Cortex of kidney (tissue), 1 donor: ENCODE results near the gene MED12.

ENCODE experiments used
- DNase-seq: peaks from one replicate; lab custom pipeline; 2025; lab: John Stamatoyannopoulos, UW

Gene MED12

DNA sequence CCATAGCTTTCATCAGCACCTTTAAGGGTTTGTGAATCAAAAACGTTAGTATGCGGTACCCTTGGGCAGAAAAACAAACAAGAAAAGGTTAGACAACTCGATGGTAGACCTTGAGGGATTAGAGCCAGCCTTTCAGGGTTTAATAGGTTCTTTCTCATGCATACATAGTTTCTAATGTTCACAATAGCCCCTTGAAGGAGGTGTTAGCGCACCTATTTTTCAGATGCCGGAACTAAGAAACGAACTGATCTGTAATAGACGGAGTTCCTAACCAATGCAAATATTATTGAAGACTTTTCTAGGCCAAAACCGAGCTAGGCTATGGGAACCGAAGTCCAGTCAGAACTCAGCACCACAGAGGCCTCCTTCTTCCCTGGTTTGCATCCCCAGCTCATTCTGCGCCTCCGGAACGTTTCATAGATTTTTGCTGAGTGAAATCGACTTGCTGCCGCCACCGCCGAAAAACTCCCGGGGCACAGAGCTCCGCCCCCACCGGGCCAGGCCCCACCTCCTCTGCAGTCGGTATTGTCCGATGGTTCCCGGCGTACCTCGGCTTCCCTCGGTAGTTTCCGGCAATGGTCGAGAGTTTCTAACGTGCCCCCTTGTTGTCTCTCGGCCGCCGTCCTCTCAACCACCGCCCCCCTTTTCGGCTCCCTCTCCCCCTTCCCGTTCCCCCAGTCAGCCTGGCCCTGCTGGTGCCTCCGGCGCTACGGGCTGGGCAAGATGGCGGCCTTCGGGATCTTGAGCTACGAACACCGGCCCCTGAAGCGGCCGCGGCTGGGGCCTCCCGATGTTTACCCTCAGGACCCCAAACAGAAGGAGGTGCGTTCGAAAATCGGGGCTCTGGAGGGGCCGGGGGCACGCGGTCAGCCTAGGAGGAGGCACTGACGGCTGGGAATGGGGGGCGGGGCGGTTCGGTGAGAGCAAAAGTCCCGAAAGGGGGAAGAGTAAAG, at the start of gene MED12:
Gene MED12 (plus strand): TSS at position 565 of the 953 bp plus-strand sequence. CDS start 159 bp downstream, at position 724.
- no peak for DNase-seq

DNA sequence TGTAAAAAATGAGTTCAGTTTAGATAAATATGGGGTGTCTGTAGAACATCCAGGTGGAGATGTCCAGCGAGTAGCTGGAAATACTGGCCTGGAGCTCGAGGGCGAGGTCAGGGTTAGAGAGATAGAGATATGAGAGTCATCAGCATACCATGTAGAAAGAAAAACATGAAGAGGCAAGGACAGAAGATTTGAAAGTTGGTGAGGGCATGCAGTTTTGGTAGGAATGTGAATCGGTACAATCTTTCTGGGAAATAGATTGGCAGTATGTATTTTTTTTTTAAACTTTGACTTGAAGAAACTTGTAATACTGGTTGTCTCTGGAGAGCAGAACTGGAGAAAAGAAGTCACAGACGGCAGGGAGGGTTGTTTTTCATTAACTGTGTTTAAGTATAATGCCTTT, 47.9 kb upstream of the MED12 start:
- DNase-seq = no peak

DNA sequence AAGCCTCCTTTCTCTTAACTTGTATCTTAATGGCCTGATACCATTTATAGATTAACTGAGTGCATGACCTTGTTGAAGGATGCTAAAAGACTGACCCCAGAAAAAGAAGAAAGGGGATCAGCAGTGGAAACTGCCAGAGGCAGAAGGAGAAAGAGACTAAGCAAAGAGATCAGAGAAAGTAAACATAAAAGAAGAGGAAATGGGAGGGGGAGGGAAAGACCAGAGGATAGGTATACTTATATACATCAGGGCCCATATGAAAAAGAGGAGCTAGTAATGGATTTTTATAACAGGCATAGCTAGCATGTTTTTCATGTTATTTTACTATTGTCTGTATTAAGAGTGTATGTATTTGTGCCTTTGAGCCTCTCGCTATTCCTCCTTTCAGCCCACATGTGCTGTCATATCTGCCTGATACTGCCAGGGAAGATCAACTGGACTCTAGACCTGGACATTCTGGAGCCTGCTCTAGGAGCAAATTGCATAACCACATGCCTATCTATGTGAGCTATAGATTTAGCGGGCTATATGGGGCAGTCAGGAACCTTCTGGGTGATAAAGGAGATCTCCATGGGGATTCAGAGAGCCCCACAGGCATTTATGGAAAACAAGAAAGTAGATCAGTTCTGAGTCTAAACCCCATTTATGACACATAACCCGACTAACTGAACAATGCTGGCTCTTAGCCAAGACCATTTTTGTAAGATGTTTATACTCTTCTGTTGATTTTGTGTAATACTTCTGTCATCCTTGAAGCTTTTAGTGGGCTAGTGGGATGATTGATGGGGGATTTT, 36.9 kb upstream of the MED12 start:
- DNase-seq = no peak

DNA sequence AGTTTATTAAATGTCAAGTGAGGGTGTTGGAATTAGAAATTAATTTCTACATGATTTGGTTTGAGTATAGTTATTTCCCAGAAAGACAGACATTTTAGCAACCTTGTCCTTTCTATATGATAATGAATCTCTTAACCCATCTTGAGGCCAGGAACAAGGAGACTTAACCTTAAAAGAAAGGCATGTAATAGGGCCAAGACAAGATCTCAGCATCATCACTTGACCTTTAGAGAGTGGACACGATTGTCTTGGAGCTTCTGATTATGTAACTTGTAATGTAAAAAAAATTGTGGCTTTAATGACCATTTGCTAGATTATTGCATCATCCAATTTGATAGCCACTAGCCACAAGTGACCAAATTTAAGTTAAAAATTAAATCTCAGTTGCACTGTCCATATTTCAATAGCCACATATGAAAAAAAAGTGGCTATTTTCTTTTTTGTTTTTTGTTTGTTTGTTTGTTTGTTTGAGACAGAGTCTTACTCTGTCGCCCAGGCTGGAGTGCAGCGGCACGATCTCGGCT, 36.2 kb upstream of the MED12 start:
- DNase-seq = no peak

DNA sequence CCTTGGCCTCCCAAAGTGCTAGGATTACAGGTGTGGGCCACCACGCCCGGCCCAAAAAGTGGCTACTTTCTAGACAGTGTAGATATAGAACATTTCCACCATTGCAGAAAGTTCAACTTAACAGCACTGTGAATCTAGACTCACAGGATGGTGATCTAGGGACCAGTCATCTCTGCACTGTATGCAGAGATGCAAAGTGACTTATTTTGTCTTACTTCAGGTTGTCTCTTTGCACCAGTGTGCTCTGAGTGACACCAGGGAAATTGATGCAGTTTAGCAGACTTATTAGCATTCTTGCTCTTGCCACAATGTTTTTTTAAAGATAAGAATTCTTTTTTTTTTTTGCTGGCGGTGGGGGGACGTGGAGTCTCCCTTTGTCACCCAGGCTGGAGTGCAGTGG, 35.6 kb upstream of the MED12 start:
- DNase-seq = no peak

DNA sequence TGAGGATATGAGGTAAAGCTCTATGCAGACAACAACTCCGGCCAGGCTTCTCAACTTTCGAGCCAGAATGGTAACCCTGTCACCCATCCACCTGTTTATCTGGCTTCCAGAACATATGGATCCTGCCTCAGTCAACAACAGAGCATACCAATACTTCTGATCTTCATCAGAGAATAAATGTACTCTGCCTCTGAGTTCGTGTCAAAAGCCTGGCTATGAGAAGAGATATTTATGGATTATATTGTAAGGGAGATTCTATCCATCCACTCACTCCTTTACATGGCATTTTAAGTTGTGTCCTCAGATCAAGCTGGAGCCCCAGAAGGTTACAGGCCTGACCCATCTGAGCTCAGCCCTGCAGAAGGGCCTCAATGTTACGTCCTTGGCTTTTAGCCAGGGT, 32.5 kb upstream of the MED12 start:
- DNase-seq = no peak

DNA sequence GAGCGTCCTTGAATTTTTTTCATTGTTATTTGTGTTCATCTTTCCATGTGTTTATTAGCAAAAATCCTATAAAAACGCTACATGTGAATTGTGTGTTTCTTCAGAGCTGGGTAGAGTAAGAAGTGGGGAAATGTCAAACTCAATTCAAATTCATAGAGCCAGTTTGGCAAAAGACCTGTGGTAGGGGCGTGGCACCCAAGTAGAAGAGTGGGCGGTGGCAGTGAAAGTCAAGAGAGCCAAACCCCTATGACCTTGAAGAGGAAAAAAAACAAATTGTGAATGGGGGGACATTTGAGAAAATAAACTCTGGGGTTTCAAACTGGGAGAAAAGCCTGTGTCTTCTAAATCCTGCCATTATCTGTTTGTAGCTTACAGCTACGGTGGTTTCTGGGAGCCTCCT, 27.1 kb upstream of the MED12 start:
- DNase-seq = no peak

DNA sequence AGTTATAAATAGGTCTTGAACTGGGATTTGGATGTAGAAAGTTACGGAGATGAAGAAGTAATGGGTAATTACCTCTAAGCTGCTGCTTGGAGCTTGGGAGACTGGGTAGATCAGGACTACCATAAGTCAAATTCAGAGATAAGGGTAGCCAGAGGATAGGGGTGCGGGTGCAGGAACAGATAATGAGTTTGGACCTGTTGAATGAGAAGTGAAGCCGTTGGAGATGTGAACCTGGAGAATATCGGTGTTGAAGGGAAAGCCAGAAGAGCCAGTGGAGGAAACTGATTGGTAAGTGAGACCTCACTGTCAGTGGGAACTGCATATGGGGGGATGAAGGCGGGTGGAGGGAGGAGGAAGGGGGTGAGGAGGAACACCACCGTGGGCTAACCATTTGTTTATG, 23.4 kb upstream of the MED12 start:
- DNase-seq = no peak

DNA sequence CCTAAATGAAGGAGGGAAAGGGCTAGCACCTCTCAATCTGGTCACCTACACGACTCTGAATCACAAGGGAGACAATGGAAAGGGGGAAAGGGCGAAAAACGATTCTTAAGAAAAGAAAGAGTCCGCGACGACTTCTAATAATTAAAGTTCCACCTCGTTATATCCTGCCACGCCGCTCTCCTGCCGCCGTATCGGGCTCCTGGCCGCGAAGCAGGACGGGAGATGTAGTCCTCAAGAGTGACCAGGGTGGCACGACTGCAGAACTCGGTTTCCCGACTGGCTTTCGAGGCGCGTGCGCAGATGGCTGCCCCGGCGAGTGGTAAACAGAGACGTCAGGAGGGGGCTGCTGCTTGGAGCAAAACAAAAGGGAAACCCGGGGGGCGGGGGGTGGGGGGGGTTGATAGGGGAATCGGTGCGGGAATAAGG, 22.8 kb upstream of the MED12 start, which contains the start of gene FOXO4:
Gene FOXO4 (plus strand): TSS at position 297 of the 426 bp plus-strand sequence. CDS start 678 bp downstream, outside the sequence.
- no peak for DNase-seq

DNA sequence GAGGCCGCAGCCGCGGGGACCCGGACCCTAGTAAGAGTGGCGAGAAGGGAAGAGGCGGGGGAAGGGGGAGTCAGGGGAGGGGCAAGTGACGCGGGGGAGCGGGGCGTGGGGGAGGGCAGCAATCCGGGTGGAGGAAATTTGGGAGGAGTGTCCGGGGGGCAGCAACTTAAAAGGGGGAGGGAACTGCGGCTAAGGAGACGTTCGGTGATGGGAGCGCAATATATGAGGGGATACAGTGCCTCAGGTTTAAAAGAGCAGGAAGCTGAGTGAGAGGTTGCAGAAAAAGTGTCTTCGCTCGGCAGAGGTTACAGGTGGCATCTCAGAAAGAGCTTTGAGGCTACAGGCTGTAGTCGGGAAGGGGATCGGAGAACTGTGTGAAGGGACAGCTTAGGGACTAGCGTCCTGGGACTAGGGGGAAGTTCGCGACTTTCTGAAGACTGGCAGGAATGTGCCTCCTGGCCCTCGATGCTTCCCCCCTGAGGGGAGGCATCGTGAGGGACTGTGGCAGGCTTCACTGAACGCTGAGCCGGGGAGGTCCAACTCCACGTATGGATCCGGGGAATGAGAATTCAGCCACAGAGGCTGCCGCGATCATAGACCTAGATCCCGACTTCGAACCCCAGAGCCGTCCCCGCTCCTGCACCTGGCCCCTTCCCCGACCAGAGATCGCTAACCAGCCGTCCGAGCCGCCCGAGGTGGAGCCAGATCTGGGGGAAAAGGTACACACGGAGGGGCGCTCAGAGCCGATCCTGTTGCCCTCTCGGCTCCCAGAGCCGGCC, 22.2 kb upstream of the MED12 start:
- peak; percentile 2 for DNase-seq

DNA sequence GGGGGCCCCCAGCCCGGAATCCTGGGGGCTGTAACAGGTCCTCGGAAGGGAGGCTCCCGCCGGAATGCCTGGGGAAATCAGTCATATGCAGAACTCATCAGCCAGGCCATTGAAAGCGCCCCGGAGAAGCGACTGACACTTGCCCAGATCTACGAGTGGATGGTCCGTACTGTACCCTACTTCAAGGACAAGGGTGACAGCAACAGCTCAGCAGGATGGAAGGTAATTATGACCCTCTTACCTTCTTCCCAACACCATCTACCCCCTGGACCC, 21.7 kb upstream of the MED12 start:
- DNase-seq = no peak

DNA sequence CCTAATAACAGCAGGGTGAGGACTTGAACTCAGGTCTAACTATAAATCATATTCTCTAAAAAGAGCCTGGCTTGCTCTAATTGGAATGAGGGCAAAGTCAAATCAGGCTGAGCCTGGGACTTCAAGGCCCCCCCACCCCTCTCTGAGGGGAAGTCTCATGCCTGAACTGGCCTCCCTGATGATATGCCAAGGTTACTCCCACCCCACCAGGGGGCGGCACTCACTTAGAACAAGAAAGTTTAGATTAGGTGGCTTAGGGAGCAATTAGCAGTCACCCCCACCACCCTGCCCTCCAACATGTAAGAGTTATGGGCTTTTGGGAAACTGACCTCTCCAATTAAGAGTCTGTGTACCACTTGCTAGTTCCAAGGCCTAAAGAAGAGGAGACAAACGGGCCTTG, 20.1 kb upstream of the MED12 start:
- no peak for DNase-seq

DNA sequence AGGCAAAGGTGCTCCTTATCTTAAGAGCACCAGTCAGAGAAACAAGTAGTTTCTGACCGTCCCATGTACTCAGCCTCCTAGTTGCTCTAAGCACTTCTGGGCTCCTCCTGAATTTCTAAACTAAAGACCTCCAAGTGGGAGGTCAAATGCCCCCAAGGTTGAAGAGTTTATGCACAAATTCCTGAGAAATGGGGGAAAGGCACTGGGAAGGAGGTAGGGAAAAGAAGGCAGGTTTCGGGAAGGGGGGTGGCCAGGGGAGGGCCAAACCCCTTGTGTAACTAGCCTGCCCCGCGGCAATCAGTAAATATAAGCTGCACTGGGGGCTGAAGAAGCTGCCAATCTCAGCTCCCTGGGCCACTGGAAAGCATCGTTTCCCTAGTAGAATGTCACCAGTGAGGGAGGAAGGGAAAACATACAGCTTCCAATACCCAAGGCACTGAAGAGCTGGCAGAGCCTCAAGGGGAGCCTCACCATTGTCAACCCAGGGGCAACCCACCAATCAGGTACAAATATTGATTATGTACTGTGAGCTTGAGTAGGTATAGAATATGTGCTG, 19.4 kb upstream of the MED12 start:
- no peak for DNase-seq

DNA sequence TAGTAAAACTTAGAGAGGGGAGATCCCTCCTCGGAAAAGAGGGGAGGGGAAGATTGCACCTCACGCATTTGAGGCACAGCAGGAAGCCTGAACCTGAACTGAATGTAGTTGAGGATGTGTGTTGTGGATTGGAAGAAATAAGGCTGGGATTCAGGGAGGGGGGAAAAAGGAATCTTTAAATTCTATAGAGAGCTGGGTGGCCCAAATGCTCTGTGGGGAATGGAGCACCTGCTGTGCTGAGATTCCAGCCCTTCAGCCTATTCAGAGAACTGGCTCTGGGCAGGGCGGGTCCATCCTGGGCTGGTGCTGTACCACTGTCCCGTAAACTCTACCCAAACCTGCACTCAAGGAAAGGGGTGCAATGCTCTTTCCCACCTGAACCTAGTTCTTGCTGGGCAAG, 18.7 kb upstream of the MED12 start:
- no peak for DNase-seq

DNA sequence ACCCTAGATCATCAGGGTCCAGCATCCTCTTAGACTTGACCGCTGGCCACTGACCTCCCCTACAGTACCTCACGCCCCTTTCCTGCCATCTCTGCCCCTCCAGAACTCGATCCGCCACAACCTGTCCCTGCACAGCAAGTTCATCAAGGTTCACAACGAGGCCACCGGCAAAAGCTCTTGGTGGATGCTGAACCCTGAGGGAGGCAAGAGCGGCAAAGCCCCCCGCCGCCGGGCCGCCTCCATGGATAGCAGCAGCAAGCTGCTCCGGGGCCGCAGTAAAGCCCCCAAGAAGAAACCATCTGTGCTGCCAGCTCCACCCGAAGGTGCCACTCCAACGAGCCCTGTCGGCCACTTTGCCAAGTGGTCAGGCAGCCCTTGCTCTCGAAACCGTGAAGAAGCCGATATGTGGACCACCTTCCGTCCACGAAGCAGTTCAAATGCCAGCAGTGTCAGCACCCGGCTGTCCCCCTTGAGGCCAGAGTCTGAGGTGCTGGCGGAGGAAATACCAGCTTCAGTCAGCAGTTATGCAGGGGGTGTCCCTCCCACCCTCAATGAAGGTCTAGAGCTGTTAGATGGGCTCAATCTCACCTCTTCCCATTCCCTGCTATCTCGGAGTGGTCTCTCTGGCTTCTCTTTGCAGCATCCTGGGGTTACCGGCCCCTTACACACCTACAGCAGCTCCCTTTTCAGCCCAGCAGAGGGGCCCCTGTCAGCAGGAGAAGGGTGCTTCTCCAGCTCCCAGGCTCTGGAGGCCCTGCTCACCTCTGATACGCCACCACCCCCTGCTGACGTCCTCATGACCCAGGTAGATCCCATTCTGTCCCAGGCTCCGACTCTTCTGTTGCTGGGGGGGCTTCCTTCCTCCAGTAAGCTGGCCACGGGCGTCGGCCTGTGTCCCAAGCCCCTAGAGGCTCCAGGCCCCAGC, 17.6 kb upstream of the MED12 start:
- no peak for DNase-seq

DNA sequence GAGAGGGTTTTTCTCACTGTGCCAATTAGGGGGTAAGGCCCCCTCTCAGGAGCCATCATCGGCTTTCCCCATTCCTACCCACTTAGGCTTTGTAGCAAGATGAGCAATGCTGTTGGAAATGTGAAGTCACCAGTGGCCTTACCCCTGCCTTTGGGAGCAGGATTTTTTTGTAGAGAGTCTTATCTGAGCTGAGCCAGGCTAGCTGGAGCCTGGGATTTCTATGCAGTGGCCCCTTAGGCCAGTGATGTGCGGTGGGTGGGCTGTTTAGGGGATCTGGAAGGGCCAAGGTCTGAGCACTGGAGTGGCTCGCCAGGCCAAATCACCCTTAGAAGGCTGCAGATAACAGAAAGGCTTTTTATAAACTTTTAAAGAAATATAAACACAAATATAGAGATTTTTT, 16.1 kb upstream of the MED12 start:
- no peak for DNase-seq

DNA sequence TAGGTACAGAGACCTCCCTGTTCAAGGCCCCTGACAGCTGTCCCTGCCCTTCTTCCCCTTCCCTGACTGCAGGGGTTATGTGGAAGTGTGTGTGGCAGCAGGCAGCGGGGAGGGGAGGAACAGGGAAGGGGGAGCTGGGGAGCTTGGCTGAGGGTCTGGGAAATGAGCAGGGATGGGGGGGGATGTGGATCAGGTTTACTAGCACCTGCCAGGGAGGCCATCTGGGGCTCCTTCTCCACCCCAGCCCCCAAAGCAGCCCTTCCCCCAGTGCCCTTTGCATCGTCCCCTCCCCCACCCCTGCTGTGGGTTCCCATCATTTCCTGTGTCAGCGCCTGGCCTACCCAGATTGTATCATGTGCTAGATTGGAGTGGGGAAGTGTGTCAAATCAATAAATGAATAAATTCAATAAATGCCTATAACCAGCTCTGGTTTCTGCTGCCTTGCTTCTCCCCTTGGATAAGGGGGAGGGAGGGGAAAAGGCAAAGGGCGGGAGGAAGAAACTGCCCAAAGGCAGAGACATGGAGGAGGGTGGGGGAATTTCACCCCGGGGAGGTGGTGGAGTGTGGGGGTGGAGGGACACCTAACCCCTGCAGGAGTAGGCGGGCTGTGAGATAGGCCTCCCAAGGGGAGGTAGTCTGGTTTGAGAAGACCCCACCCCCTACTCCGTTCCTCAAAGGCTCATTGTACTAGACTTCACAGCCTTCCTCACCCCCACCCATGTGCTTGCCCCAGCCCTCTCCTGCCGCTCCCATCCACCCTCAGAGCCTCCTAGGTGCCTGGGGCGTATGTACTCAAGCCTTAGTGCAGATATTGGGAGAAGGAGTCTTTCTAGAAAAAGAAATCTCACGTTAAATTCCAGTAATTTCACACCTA, 15.0 kb upstream of the MED12 start:
- DNase-seq = no peak

DNA sequence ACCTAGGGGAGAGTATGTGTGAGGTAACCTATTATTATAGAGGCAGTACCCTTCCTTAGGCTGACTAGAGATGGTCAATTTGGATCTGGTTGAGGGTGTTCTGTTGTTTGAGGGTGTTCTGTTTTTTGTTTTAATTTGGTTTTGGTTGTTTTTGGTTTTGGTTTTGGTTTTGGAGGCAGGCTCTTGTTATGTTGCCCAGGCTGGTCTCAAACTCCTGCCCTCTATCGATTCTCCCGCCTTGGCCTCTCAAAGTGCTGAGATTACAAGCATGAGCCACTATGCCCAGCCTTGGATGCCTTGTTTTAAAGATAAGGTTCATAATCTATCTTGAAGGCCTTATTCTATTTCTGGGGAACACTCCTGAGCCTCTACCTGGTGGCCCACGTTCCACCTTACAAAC, 12.8 kb upstream of the MED12 start:
- DNase-seq = no peak

DNA sequence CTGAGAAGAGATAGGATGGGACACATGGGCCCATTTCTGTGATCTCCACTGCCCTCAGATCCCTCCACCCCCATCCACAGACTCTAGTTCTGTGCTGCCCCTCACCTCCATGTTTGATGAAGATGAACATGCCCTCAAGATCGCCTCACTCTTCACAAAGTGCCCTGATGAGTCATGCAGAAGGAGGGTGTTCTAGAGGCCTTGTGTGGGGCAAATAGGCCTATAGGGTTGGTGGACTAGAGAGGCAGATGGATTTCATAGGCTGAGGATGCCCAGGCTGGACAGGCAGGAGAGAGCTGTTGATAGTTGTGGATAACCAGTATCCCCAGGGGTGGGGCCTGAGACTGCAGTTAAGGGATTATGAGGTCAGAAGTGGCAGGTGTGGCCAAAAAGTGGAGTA, 12.0 kb upstream of the MED12 start, which contains the start of gene CXorf65:
Gene CXorf65 (minus strand): TSS at position 314 of the 400 bp plus-strand sequence. CDS start 184 bp downstream, at position 130.
- no peak for DNase-seq

DNA sequence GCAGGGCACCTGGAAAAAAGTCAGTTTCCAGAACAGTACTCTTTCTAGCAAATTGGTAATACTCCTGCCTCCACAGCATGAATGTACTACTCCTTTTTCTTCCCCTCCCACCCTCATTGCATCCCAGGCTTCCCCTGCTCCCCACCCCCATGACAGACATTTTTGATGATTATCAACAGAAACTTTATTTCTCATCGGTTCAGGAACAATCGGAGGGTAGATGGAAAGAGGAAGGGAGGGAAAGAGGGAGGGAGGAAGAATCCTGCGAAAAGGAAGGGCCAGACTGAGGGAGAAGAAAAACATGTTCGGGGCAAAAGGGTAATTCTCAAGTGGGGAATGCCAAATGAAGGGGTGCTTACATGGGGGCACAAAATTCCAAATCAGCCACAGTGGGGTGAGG, 11.2 kb upstream of the MED12 start:
- no peak for DNase-seq
